GM12865 (cell line): Measurements from ENCODE around the gene SLC39A11.

Experiments used
- DNase-seq: peaks from one replicate; pipeline ENCODE4 v3.0.0; 2010; ENCODE audit warnings: low read depth
- H3K4me3 ChIP-seq: 2 replicates; pipeline ENCODE4 v1.5.1; 2011; ENCODE audit warnings: mild to moderate bottlenecking, low read depth, low read length, control low read depth
- CTCF ChIP-seq: IDR thresholded peaks from 2 replicates; pipeline ENCODE4 v1.5.1; 2011; ENCODE audit warnings: low read length, control low read depth, low read depth, inconsistent platforms; ENCODE audit not compliant: insufficient read depth; ENCODE audit errors: missing control alignments

The SLC39A11 gene

GRCh38 chr17:73092523-73093135, at the start of gene SLC39A11:
Gene SLC39A11 (minus strand): TSS chr17:73092688. CDS start chr17:73088764, 3,924 bp downstream.
- H3K4me3 ChIP-seq = peak within 1 kb of the TSS; percentile 89
- peak; percentile 96 for DNase-seq
- TF ChIP-seq CTCF = no peak

GRCh38 chr17:73141411-73141810, 48.9 kb upstream of the SLC39A11 start:
- no peak for TF ChIP-seq CTCF
- DNase-seq = no peak
- H3K4me3 ChIP-seq = no peak overlapping the region

- no peak for TF ChIP-seq CTCF
- DNase-seq = no peak
- H3K4me3 ChIP-seq = no peak overlapping the region
Observed at GRCh38 chr17:73140566-73140965, 48.1 kb upstream of the SLC39A11 start.

- H3K4me3 ChIP-seq = no peak overlapping the region
- no peak for DNase-seq
- no peak for TF ChIP-seq CTCF
Observed at GRCh38 chr17:73139296-73139695, 46.8 kb upstream of the SLC39A11 start.

GRCh38 chr17:73138541-73139138, 46.2 kb upstream of the SLC39A11 start:
- no peak overlapping the region for H3K4me3 ChIP-seq
- DNase-seq = no peak
- TF ChIP-seq CTCF = no peak

GRCh38 chr17:73137376-73137775, 44.9 kb upstream of the SLC39A11 start:
- H3K4me3 ChIP-seq = no peak overlapping the region
- no peak for DNase-seq
- no peak for TF ChIP-seq CTCF

- H3K4me3 ChIP-seq = no peak overlapping the region
- no peak for DNase-seq
- TF ChIP-seq CTCF = no peak
Observed at GRCh38 chr17:73135766-73136165, 43.3 kb upstream of the SLC39A11 start.
